Gastrocnemius medialis (tissue), 4 donors: Measurements from ENCODE around the gene DNAH17. TPM values are rescaled to one million over a fixed set of nuclear protein-coding genes. Genes with fewer than 3 reads are reported as not detected.
A peak's percentile ranks its signal among the peaks of the same experiment; 100 is the strongest.

Experiments used
- ATAC-seq, 2 donors: fragments of 150-250 bp; one replicate each; pipeline ENCODE4 v1.9.1; 2016
- DNase-seq, 2 donors: peaks; one replicate each; pipeline ENCODE4 v3.0.0-alpha.2; 2019
- H3K27ac ChIP-seq, 4 donors: fragments of 200-600 bp; sonication (generic); 1 replicate in 1 of 4; 2 replicates in 3 of 4; pipeline ENCODE4 v1.5.1; 2016 to 2018; ENCODE audit warnings: mild to moderate bottlenecking in 2 of 4, moderate library complexity in 1 of 4
- H3K27me3 ChIP-seq, 3 donors: fragments of 200-600 bp; sonication (generic) in 2 of 3; 1 replicate in 1 of 3; 2 replicates in 2 of 3; pipeline versions ENCODE4 v1.5.1 to v1.6.0; 2016 to 2019; ENCODE audit warnings: mild to moderate bottlenecking in 1 of 3, moderate library complexity in 1 of 3
- H3K36me3 ChIP-seq, 2 donors: fragments of 200-600 bp; sonication (generic) in 1 of 2; one replicate each; pipeline ENCODE4 v1.5.1; 2017 to 2018
- H3K4me1 ChIP-seq, 2 donors: fragments of 200-600 bp; sonication (generic) in 1 of 2; one replicate each; pipeline ENCODE4 v1.5.1; 2016 to 2017; ENCODE audit warnings: mild to moderate bottlenecking in 2 of 2
- H3K4me3 ChIP-seq, 4 donors: fragments of 200-600 bp; sonication (generic) in 3 of 4; 1 replicate in 1 of 4; 2 replicates in 3 of 4; pipeline ENCODE4 v1.5.1; 2016 to 2019; ENCODE audit warnings: mild to moderate bottlenecking in 2 of 4
- H3K9me3 ChIP-seq, 3 donors: fragments of 200-600 bp; sonication (generic) in 2 of 3; 1 replicate in 1 of 3; 2 replicates in 2 of 3; pipeline ENCODE4 v1.5.1; 2016 to 2019
- CTCF ChIP-seq, 5 experiments: fragments of 450-650 bp in 3 of 5; fragments of 200-600 bp in 2 of 5; sonication (generic) in 2 of 5; IDR thresholded peaks in 4 of 5; conservative IDR thresholded peaks in 1 of 5; 1 replicate in 4 of 5; 2 replicates in 1 of 5; pipeline ENCODE4 v1.5.1; 2016 to 2019; ENCODE audit warnings: antibody characterized with exemption in 5 of 5, mild to moderate bottlenecking in 3 of 5, moderate library complexity in 3 of 5
- POLR2A ChIP-seq, 2 donors: fragments of 450-650 bp; IDR thresholded peaks; one replicate each; pipeline ENCODE4 v1.6.1; 2017; ENCODE audit warnings: antibody characterized with exemption in 2 of 2, mild to moderate bottlenecking in 2 of 2, moderate library complexity in 2 of 2
- in situ Hi-C, 4 donors: fragments of 200-750 bp; cut with MboI; loops; one replicate each; pipeline versions ENCODE4 v1.15.0 to v1.8.0; 2017; ENCODE audit warnings: low sequenced_read_pairs in 4 of 4
- intact Hi-C: fragments of 100-400 bp; cut with DNase I; formaldehyde crosslinking; loops from one replicate; pipeline ENCODE4 v1.15.1; 2023; ENCODE audit warnings: low total_unique reads
- total RNA-seq, 4 donors: library from RNA; depleted of rRNA; stranded (reverse); fragments of >200 nt; gene quantifications; one replicate each; pipeline versions ENCODE4 v1.1.0 to v1.2.3, GENCODE V29; 2016

DNAH17 gene
- total RNA-seq, 4 donors from 2014 or later, result 0.56 TPM; not detected in 3

GRCh38 chr17:78416791-78417530, 160.2 kb downstream of the DNAH17 start:
- Histone ChIP-seq H3K9me3 (no peaks in the 10 kb centered on the region), H3K4me1 (peaks cover 39 to 59% of the 10 kb centered on the region in 2 donors), H3K27me3 (no peaks in the 10 kb centered on the region), H3K36me3 (peaks cover 0 to 12% of the 10 kb centered on the region in 2 donors), H3K27ac (peak overlapping the region; percentile 70 to 98 (median 94)), H3K4me3 (no peak overlapping the region)
- ATAC-seq (peak in 1 of 2 donors; percentile 11), DNase-seq (no peak)
- intact Hi-C loops, result no loop called here
- TF ChIP-seq POLR2A (IDR thresholded peaks at IDR 0.05) (peak; percentile 30 to 63), CTCF (IDR thresholded peaks at IDR 0.05 in 4 of 5, conservative IDR thresholded peaks at IDR 0.05 in 1 of 5) (no peak)
- in situ Hi-C loops, result no loop called here

- Histone ChIP-seq H3K27ac (peak overlapping the region; percentile 70 to 98 (median 94)), H3K4me3 (no peak overlapping the region), H3K4me1 (peaks cover 48 to 68% of the 10 kb centered on the region in 2 donors), H3K9me3 (no peaks in the 10 kb centered on the region), H3K36me3 (peaks cover 0 to 12% of the 10 kb centered on the region in 2 donors), H3K27me3 (no peaks in the 10 kb centered on the region)
- ATAC-seq, result no peak
- TF ChIP-seq CTCF (IDR thresholded peaks at IDR 0.05 in 4 of 5, conservative IDR thresholded peaks at IDR 0.05 in 1 of 5) (no peak), POLR2A (IDR thresholded peaks at IDR 0.05) (no peak)
- in situ Hi-C loops, result no loop called here
- no peak for DNase-seq
- intact Hi-C loops, result loop anchor here (2.0 kb wide), 1 partner anchor 37 kb away; the partner anchor contains the start of gene PGS1
Observed at GRCh38 chr17:78415821-78416711, 161.1 kb downstream of the DNAH17 start.

- Histone ChIP-seq H3K27me3 (no peaks in the 10 kb centered on the region), H3K36me3 (peaks cover 0 to 4% of the 10 kb centered on the region in 2 donors), H3K4me3 (no peak overlapping the region), H3K4me1 (peaks cover 59 to 81% of the 10 kb centered on the region in 2 donors), H3K9me3 (no peaks in the 10 kb centered on the region), H3K27ac (peak overlapping the region; percentile 93 to 98 (median 95))
- ATAC-seq (no peak), DNase-seq (peak in 1 of 2 donors; percentile 39)
- TF ChIP-seq POLR2A (IDR thresholded peaks at IDR 0.05), result no peak
- no peak for TF ChIP-seq CTCF (IDR thresholded peaks at IDR 0.05 in 4 of 5, conservative IDR thresholded peaks at IDR 0.05 in 1 of 5)
- in situ Hi-C loops, result no loop called here
- intact Hi-C loops, result loop anchor here (2.0 kb wide), 1 partner anchor 36 kb away; the partner anchor contains the start of gene PGS1
Observed at GRCh38 chr17:78414178-78415162, 162.7 kb downstream of the DNAH17 start.

- in situ Hi-C loops (no loop called here), intact Hi-C loops (no loop called here)
- Histone ChIP-seq H3K4me3 (no peak overlapping the region), H3K9me3 (no peaks in the 10 kb centered on the region), H3K4me1 (peaks cover 79 to 93% of the 10 kb centered on the region in 2 donors), H3K27ac (peak overlapping the region; percentile 93 to 98 (median 95)), H3K36me3 (no peaks in the 10 kb centered on the region), H3K27me3 (no peaks in the 10 kb centered on the region)
- ATAC-seq, result peak in 1 of 2 donors; percentile 32
- peak; percentile 27 to 67 for DNase-seq
- TF ChIP-seq CTCF (IDR thresholded peaks at IDR 0.05 in 4 of 5, conservative IDR thresholded peaks at IDR 0.05 in 1 of 5) (peak; percentile 41 to 66 (median 59)), POLR2A (IDR thresholded peaks at IDR 0.05) (no peak)
Observed at GRCh38 chr17:78412403-78412802, 164.8 kb downstream of the DNAH17 start.
